ENCODE measurements around the gene FOXN1.

The FOXN1 gene

GRCh38 chr17:28480278-28480677 lies 25.9 kb upstream of the FOXN1 start:
- Histone ChIP-seq H3K9ac (ENCODE audit: low read length) (no peak overlapping the region), H3K9me3 (ENCODE audit: low read length) (no peaks in the 10 kb centered on the region), H3K36me3 (ENCODE audit: insufficient read depth, low read length) (no peaks in the 10 kb centered on the region), H3K4me1 (ENCODE audit: insufficient read depth, low read length) (no peaks in the 10 kb centered on the region), H3K4me3 (ENCODE audit: low read depth in 1 of 2, low read length in 2 of 2) (no peak overlapping the region), H3K27ac (ENCODE audit: low read depth, low read length) (no peak overlapping the region), H3K27me3 (ENCODE audit: control insufficient read depth in 1 of 2, insufficient read depth in 2 of 2, low read length in 2 of 2) (no peaks in the 10 kb centered on the region)

- Histone ChIP-seq H3K9ac (ENCODE audit: low read length) (no peak overlapping the region), H3K27me3 (ENCODE audit: control insufficient read depth in 1 of 2, insufficient read depth in 2 of 2, low read length in 2 of 2) (no peaks in the 10 kb centered on the region)
Measured at GRCh38 chr17:28480799-28481571, 25.2 kb upstream of the FOXN1 start.

GRCh38 chr17:28482551-28483199 lies 23.5 kb upstream of the FOXN1 start:
- no peaks in the 10 kb centered on the region for H3K9me3 ChIP-seq (ENCODE audit: low read length)
- no peaks in the 10 kb centered on the region for H3K36me3 ChIP-seq (ENCODE audit: insufficient read depth, low read length)
- no peaks in the 10 kb centered on the region for H3K4me1 ChIP-seq (ENCODE audit: insufficient read depth, low read length)
- H3K27ac ChIP-seq (ENCODE audit: low read depth, low read length): no peak overlapping the region
- H3K9ac ChIP-seq (ENCODE audit: low read length): no peak overlapping the region
- H3K4me3 ChIP-seq (ENCODE audit: low read depth in 1 of 2, low read length in 2 of 2): no peak overlapping the region
- H3K27me3 ChIP-seq (ENCODE audit: control insufficient read depth in 1 of 2, insufficient read depth in 2 of 2, low read length in 2 of 2): no peaks in the 10 kb centered on the region

More at GRCh38 chr17:28480799-28481571, 25.2 kb upstream of the FOXN1 start:
- no peak overlapping the region for H3K27ac ChIP-seq (ENCODE audit: low read depth, low read length)
- no peaks in the 10 kb centered on the region for H3K4me1 ChIP-seq (ENCODE audit: insufficient read depth, low read length)
- no peak overlapping the region for H3K4me3 ChIP-seq (ENCODE audit: low read depth in 1 of 2, low read length in 2 of 2)
- no peaks in the 10 kb centered on the region for H3K9me3 ChIP-seq (ENCODE audit: low read length)
- no peaks in the 10 kb centered on the region for H3K36me3 ChIP-seq (ENCODE audit: insufficient read depth, low read length)

GRCh38 chr17:28484296-28484695 lies 21.9 kb upstream of the FOXN1 start:
- H3K27me3 ChIP-seq (ENCODE audit: control insufficient read depth in 1 of 2, insufficient read depth in 2 of 2, low read length in 2 of 2): no peaks in the 10 kb centered on the region
- no peak overlapping the region for H3K27ac ChIP-seq (ENCODE audit: low read depth, low read length)
- no peak overlapping the region for H3K9ac ChIP-seq (ENCODE audit: low read length)
- H3K9me3 ChIP-seq (ENCODE audit: low read length): no peaks in the 10 kb centered on the region
- H3K4me3 ChIP-seq (ENCODE audit: low read depth in 1 of 2, low read length in 2 of 2): no peak overlapping the region
- H3K4me1 ChIP-seq (ENCODE audit: insufficient read depth, low read length): no peaks in the 10 kb centered on the region
- H3K36me3 ChIP-seq (ENCODE audit: insufficient read depth, low read length): no peaks in the 10 kb centered on the region

GRCh38 chr17:28485049-28485448 lies 21.1 kb upstream of the FOXN1 start:
- Histone ChIP-seq H3K4me3 (ENCODE audit: low read depth in 1 of 2, low read length in 2 of 2) (no peak overlapping the region), H3K27me3 (ENCODE audit: control insufficient read depth in 1 of 2, insufficient read depth in 2 of 2, low read length in 2 of 2) (no peaks in the 10 kb centered on the region), H3K27ac (ENCODE audit: low read depth, low read length) (no peak overlapping the region), H3K9me3 (ENCODE audit: low read length) (no peaks in the 10 kb centered on the region), H3K36me3 (ENCODE audit: insufficient read depth, low read length) (no peaks in the 10 kb centered on the region), H3K9ac (ENCODE audit: low read length) (no peak overlapping the region), H3K4me1 (ENCODE audit: insufficient read depth, low read length) (no peaks in the 10 kb centered on the region)

DNA sequence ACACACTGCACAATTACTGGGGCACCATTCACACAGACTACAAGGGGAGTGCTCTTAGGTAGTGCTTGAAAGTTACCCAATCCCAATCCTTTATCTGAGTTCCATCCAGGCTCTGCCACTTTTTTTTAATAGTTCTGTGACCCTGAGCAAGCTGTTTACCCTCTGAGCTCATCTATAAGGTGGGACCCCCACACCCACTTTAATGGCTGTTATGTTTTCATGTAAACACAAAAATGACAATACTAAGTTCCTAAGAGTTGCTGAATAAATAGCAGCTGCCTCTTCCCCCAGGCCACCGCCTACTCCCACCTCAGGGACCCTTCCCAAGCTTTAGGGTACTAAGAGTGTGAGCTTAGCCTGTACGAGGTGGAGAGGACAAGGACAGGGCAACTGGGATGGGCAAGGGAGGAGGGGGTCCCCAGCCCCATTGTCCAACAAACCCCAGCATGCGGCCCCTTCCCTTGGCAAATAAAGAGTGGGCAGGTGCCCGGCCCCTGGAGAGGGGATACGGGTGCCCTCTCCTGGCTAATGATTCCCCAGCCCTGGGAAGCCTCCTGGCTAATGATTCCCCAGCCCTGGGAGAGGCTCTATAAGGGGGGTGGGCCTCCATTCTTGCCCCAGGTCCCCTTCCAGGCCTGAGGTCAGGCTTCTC lies 18.1 kb upstream of the FOXN1 start:
- H3K9me3 ChIP-seq (ENCODE audit: low read length): no peaks in the 10 kb centered on the region
- no peaks in the 10 kb centered on the region for H3K36me3 ChIP-seq (ENCODE audit: insufficient read depth, low read length)
- H3K9ac ChIP-seq (ENCODE audit: low read length): no peak overlapping the region
- H3K4me1 ChIP-seq (ENCODE audit: insufficient read depth, low read length): no peaks in the 10 kb centered on the region
- H3K4me3 ChIP-seq (ENCODE audit: low read depth in 1 of 2, low read length in 2 of 2): no peak overlapping the region
- H3K27ac ChIP-seq (ENCODE audit: low read depth, low read length): no peak overlapping the region
- H3K27me3 ChIP-seq (ENCODE audit: control insufficient read depth in 1 of 2, insufficient read depth in 2 of 2, low read length in 2 of 2): no peaks in the 10 kb centered on the region

DNA sequence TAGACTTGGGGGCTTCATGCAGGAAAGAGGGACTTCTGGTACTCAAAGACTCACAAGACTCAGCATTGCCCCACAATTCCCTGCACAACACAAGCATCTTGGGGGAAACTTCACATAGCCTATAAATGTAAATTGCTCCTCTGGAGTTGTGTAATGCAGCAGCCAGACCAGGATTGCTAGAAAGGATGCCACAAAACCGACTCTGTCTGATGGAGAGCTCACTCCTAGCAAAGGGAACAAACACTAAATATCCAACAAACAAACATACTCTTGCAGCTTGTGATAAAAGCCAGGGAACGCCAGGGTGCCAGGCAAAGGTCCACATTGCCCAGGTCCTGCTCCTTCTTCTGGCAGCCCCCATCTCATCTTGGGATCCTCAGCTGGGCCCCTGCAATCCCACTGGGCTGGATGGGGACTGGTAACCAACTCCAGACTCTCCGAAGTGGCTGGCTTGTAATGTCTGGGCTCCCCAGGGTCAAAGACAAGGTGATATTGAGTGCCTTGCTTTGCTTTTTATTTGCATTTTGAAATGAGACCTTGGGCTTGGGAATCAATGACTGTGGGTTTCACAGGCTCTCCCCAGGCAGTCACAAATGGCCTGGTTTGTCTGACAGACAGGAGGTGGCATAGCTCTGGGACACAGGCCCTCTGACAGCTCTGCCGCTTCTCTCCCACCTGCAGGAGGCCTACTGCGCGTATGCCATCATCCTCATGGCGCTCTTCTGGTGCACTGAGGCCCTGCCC lies 17.4 kb upstream of the FOXN1 start:
- Histone ChIP-seq H3K9me3 (ENCODE audit: low read length) (no peaks in the 10 kb centered on the region), H3K36me3 (ENCODE audit: insufficient read depth, low read length) (no peaks in the 10 kb centered on the region)

DNA sequence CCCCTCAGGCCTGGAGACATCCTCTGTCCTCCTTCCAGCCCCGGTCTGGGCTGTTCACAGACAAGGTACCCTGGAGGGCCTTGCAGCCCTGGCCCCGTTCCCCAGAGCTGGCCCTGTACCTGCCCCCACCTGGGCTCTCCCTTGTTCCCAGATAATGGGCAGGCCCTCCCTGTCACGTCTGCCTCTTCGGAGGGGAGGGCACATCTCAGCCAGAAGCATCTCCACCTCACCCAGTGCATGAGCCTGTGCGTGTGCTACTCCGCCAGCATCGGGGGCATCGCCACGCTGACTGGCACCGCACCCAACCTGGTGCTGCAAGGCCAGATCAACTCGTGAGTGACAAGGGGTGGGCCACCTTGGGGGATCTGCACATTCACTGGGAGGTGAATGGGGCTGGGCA lies 14.9 kb upstream of the FOXN1 start:
- no peaks in the 10 kb centered on the region for H3K4me1 ChIP-seq (ENCODE audit: insufficient read depth, low read length)
- H3K9ac ChIP-seq (ENCODE audit: low read length): no peak overlapping the region
- no peak overlapping the region for H3K27ac ChIP-seq (ENCODE audit: low read depth, low read length)
- no peaks in the 10 kb centered on the region for H3K36me3 ChIP-seq (ENCODE audit: insufficient read depth, low read length)
- H3K27me3 ChIP-seq (ENCODE audit: control insufficient read depth in 1 of 2, insufficient read depth in 2 of 2, low read length in 2 of 2): peaks cover 0 to 3% of the 10 kb centered on the region in 2 donors
- H3K4me3 ChIP-seq (ENCODE audit: low read depth in 1 of 2, low read length in 2 of 2): no peak overlapping the region
- no peaks in the 10 kb centered on the region for H3K9me3 ChIP-seq (ENCODE audit: low read length)

More for the DNA sequence above, 17.4 kb upstream of the FOXN1 start:
- Histone ChIP-seq H3K4me1 (ENCODE audit: insufficient read depth, low read length) (no peaks in the 10 kb centered on the region), H3K27me3 (ENCODE audit: control insufficient read depth in 1 of 2, insufficient read depth in 2 of 2, low read length in 2 of 2) (no peaks in the 10 kb centered on the region), H3K4me3 (ENCODE audit: low read depth in 1 of 2, low read length in 2 of 2) (no peak overlapping the region), H3K27ac (ENCODE audit: low read depth, low read length) (no peak overlapping the region), H3K9ac (ENCODE audit: low read length) (no peak overlapping the region)

DNA sequence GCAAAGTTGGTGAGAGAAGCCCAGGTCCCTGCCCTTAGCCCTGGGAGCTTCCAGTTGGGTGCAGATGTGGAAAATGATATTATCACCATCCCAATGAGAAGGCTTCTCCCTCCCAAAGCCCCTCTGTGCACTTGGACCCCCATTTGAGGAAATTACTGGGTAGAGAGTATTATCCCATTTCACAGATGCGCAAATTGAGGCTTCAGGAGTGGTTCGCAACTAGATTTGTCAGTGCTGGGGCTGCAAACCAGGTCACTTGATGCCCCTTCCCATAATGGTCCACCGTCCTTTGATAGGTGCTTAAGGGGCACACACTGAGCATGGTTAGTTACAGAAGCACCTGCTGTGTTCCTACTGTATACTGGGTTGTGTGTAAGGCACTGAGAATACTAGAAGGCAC lies 14.3 kb upstream of the FOXN1 start:
- no peaks in the 10 kb centered on the region for H3K4me1 ChIP-seq (ENCODE audit: insufficient read depth, low read length)

DNA sequence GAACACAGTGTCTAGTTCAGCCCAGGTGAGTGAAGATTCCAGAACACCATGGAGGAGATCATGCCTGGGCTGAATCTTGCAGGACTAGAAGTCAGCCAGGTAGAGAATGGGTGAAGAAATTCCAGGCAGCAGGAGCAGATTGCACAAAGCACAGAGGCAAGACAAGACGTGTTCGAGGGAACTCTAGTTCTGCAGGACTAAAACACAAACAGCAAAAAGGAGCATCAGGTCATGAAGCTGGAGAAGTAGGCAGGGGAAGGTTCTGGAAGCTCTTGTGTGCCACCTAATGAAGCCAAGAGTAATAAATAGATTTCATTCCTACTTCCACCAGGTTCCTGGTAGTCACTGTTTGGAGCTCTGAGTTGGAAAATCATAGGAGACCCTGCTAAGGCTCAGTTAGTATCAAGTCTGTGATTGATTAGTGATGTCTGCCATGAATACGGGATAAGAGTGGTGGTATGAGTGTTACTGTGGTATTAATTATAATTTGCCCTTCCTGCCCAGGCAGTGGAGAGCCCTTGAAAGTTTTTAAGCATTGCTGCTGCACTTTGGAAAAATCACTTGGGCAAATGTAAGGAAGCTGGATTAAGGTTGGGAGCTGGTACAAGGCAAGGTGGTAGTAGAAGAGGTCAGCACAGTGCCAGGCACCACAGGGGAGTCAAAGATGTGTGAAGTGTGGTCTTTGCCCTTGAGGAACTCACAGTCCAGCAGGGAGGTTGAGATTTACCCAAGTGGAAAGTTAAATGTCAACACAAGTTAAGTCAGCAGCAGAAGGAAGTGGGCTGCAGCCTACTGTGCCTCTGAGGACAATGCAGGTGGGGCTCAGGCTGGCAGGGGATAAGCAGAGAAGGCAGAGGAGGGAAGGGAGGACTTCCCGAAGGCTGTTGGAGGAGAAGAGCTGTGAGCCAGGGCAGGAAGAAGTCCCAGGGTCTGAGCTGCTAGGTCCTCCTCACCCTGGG lies 13.5 kb upstream of the FOXN1 start:
- H3K36me3 ChIP-seq (ENCODE audit: insufficient read depth, low read length): no peaks in the 10 kb centered on the region
- H3K9ac ChIP-seq (ENCODE audit: low read length): no peak overlapping the region
- H3K4me1 ChIP-seq (ENCODE audit: insufficient read depth, low read length): no peaks in the 10 kb centered on the region
- H3K27ac ChIP-seq (ENCODE audit: low read depth, low read length): no peak overlapping the region
- H3K4me3 ChIP-seq (ENCODE audit: low read depth in 1 of 2, low read length in 2 of 2): no peak overlapping the region
- H3K9me3 ChIP-seq (ENCODE audit: low read length): no peaks in the 10 kb centered on the region
- peaks cover 0 to 3% of the 10 kb centered on the region in 2 donors for H3K27me3 ChIP-seq (ENCODE audit: control insufficient read depth in 1 of 2, insufficient read depth in 2 of 2, low read length in 2 of 2)

More for the DNA sequence above, 14.3 kb upstream of the FOXN1 start:
- H3K9me3 ChIP-seq (ENCODE audit: low read length): no peaks in the 10 kb centered on the region
- H3K4me3 ChIP-seq (ENCODE audit: low read depth in 1 of 2, low read length in 2 of 2): no peak overlapping the region
- H3K36me3 ChIP-seq (ENCODE audit: insufficient read depth, low read length): no peaks in the 10 kb centered on the region
- no peak overlapping the region for H3K27ac ChIP-seq (ENCODE audit: low read depth, low read length)
- peaks cover 0 to 3% of the 10 kb centered on the region in 2 donors for H3K27me3 ChIP-seq (ENCODE audit: control insufficient read depth in 1 of 2, insufficient read depth in 2 of 2, low read length in 2 of 2)
- H3K9ac ChIP-seq (ENCODE audit: low read length): no peak overlapping the region

Measured in muscle layer of colon (tissue), 2 donors.